GM10266 (cell line): ENCODE measurements around the gene RMND5A.
"Not testable (repeated sequence)": the region's sequence is repeated elsewhere in the genome, so short reads cannot be mapped to it uniquely, and the experiment has no call there.

Experiments
- DNase-seq: peaks from one replicate; pipeline ENCODE4 v3.0.0; 2012; ENCODE audit errors: extremely low spot score
- TF ChIP-seq, protein P1 (sequence below): IDR thresholded peaks from 2 replicates; pipeline ENCODE4 v1.5.1; 2012; ENCODE audit warnings: mild to moderate bottlenecking, low read depth; ENCODE audit not compliant: control insufficient read depth, insufficient read depth; ENCODE audit errors: missing control alignments

RMND5A gene

DNA sequence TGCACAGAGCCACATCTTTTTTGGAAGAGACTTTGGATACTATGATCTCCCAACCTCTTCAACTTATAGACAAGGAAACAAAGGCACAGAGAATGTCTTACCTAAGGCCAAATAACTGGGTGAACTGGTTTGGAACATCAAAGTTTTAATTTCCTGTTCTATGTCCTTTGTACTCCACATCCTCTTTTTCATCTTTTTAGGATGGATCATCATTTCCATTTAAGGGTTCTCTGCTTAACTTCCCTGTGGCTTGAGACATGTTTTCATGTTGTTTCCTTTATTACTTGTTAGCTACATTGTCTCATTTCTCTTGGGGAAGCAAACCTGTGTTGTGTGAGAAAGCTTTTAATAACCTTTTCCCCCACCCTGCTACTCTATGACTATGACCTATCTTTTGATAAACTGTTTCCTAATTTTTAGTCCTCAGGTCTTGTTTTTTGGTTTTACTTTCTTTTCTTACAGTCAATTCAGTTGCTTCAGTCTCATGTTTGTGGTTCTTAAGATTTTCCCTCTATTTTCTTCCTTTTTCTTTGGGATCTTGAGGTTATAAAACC, 22.5 kb upstream of the RMND5A start:
- DNase-seq, result peak; percentile 32
- TF ChIP-seq, protein P1, sequence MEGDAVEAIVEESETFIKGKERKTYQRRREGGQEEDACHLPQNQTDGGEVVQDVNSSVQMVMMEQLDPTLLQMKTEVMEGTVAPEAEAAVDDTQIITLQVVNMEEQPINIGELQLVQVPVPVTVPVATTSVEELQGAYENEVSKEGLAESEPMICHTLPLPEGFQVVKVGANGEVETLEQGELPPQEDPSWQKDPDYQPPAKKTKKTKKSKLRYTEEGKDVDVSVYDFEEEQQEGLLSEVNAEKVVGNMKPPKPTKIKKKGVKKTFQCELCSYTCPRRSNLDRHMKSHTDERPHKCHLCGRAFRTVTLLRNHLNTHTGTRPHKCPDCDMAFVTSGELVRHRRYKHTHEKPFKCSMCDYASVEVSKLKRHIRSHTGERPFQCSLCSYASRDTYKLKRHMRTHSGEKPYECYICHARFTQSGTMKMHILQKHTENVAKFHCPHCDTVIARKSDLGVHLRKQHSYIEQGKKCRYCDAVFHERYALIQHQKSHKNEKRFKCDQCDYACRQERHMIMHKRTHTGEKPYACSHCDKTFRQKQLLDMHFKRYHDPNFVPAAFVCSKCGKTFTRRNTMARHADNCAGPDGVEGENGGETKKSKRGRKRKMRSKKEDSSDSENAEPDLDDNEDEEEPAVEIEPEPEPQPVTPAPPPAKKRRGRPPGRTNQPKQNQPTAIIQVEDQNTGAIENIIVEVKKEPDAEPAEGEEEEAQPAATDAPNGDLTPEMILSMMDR, result no peak

DNA sequence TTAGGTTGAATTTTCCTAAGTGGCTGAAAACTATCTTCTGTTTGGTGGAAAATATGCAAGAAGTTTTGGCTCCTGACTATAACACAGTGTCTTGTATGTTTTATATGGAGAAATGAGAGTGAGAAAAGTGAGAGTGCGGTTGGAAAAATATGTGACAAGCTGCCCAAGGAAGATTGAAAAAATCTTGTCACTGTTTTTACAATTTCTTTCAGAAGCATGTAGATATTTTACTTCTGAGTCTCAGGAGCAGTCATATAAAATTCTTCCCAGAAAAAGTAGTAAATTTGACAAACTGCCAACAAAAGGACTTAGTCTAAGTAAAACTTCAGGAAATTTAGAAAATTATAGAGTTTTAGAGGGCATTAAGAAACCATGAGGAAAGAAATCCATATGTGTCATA, 19.4 kb upstream of the RMND5A start:
- TF ChIP-seq, protein P1, result no peak
- no peak for DNase-seq

DNA sequence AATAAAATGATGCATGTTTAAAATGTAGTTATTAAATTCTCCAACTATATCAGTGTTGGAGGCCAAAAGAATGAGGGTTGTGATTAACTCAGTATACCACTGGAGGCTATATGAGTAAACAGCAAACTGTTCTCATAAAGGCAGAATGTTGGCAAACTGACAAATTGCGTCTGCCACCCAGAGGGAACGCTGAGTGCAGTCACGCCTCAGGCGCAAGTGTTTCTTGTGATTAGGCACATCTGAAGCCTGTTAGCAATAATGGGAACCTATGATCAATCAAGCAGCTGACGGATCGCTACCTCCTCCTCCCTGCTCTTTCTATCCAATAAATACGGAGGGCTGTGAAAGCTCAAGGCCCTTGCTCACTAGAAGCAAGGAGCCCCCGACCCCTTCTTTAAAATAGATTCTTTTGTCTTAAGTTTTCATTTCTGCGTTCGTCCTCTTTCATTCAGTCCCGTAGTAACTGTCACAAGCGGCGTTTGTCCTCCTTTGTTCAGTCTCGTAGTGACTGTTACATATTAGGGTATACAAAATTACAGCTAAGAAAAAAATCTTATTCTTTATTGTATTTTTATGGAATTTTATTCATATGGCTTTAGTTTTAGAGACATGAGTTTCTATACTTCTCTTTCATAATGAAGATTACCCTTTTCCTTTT, 16.3 kb upstream of the RMND5A start:
- TF ChIP-seq, protein P1, result no peak
- DNase-seq, result no peak

DNA sequence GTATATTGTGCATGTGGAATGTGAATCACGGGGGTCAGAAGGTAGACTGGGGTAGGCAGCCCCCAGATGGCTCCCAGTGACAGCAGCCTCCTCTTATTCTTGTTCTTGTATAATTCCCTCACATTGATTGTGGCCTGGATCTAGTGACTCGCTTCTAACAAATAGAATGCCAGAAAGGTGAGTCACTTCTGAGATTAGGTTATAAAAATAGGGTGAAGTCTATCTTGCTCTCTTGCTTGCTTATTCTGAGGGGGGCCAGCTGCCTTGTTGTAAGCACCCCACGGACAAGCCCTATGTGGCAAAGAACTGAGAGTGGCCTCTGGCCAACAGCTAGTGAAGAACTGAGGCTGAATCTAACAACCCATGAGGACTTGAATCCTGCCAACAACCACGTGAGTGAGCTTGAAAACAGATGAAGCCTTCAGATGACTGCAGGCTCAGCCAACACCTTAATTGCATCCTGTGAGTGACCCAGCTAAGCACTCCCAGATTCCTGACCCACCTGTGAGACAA, 15.6 kb upstream of the RMND5A start:
- DNase-seq, result no peak
- TF ChIP-seq, protein P1, result no peak

DNA sequence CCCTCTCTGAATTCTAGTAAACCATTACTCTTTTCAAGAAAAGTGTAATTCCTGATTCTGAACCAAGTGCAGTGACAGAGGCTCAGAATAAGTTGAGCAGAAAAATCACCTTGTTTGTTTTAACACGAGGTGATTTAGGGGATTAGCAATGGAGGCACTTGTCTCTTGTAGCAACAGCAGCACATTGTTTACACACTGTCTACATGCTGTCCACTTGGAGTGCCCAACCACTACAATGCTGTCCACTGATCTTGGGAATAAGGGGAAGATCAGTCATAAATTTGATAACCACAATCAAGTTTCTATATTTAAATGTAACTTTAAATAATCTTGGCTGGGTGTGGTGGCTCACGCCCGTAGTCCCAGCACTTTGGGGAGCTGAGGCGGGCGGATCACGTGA, 13.9 kb upstream of the RMND5A start:
- no peak for DNase-seq
- TF ChIP-seq, protein P1, result no peak

DNA sequence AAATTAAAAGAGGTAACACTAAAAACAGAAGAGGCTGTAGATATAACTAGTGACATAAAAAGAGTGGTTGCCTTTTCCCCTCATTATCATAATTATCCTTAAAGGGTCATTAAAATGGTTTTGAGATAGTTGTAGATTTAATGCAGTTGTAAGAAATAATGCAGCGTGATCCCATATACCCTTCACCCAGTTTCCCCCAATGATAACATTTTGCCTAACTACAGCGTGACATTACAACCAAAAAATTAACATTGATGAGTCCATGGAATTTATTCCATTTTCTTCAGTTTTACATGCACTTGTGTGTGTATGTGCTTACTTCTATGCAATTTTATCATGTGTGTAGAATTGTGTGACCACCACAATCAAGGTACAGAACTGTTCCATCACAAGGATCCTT, 13.2 kb upstream of the RMND5A start:
- TF ChIP-seq, protein P1, result no peak
- DNase-seq, result no peak

DNA sequence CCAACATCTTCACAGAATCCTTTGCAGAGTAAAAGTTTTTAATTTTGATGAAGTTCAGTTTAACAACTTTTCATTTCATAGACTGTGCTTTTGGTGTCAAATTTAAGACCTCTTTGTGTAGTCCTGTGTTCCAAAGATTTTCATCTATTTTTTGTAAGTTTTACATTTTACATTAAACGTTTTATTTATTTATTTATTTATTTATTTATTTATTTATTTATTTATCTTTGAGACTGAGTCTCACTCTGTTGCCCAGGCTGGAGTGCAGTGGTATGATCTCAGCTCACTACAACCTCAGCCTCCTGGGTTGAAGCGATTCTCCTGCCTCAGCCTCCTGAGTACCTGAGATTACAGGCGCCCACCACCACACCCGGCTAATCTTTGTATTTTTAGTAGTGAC, 12.0 kb upstream of the RMND5A start:
- not testable (repeated sequence) for DNase-seq

DNA sequence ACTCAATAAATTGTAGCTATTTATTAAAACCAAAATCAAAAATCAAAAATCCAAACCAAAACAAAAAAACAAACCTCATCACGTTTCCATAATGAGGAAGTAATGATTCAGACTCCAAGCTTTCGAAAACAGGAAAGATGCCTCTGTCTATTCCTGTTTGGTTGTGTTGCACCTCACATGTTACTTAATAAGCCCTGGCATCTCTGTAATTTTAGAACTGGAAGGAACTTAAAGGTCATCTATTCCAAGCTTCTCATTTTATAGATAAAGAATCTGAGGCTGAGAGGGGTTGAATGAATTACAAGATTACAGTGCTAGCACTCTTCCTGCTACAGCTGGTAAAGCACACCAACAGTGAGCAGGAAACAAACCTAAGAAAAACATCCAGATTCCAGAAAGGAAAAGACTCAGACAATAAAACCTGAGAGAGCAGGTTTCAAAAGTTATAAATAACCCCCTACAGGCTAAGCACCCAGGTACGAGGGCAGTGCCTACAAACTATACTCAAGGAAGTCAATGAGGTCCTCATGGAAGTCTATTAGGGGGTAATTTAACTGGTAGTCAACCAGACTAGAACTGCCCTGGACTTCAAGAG, 5.4 kb upstream of the RMND5A start:
- DNase-seq, result not testable (repeated sequence)

DNA sequence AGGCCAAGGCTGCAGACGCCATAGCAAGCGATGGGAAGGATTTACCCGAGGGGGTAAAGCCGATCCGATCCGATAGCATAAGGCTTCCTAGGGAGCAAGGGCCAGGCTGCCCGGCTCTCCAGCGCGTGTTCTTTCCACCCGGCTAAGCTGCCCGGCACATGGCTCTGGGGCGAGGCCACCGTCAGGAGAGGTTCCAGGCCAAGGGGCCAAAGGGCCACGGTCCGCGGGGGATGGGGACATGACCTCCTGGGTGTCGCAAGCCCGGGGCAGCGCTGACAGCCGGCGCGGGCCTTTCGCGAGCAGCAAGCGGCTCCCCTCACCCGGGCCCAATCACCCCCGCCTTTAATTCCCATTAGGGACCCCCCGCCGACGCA, 841 bp upstream of the RMND5A start:
- DNase-seq, result not testable (repeated sequence)
